ENCODE data around the gene REN.

Gene REN

GRCh38 chr1:204190212-204191211, 24.4 kb upstream of the REN start:
- no peak for DNase-seq

DNA sequence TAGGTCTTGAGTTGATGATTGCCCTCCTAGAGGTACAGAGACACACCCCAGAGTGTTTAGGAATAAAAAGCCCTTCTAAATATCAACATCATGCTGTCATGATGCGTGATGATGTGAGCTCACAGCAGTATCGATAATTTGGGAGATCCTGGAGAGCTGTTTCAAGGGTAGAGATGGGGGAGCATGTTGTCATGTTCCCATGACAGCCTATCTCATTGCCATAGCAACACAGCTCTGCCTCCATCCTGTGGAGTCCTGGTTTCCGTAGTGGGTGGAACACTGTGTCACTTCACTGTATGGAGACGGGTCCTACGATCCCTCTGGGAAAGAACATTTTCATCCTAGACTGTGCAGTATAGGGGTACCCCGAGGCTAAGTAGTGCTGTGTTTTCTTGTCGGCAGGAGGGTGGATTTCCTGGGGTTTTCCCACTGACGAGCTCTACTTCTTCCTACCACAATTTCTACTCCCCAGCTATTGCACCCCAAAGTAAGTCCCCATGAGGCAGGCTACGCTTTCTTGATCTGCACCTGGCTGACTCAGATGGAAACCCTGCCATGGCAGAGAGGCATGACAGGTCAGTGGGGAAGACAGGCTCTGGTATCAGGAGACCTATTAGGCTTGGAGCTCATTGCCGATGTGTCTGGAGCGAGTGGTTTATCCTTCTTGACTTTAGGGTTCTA, 23.0 kb upstream of the REN start:
- DNase-seq = no peak

DNA sequence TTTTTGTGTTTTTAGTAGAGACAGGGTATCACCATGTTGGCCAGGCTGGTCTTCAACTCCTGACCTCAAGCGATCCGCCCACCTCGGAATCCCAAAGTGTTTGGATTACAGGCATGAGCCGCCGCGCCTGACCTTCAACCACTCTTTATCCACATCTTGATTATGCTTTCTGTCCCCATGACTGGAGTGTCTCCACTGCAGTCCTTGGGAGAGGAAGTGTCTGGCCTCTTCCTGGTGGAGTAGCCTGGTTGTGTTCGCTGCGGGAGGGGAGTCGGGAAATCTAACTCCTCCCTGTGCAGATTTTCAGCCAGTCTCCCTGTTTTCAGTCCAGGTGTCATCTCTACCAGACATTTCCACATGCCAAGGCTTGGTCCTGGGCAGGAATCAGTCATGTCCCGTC, 20.5 kb upstream of the REN start:
- DNase-seq = no peak

DNA sequence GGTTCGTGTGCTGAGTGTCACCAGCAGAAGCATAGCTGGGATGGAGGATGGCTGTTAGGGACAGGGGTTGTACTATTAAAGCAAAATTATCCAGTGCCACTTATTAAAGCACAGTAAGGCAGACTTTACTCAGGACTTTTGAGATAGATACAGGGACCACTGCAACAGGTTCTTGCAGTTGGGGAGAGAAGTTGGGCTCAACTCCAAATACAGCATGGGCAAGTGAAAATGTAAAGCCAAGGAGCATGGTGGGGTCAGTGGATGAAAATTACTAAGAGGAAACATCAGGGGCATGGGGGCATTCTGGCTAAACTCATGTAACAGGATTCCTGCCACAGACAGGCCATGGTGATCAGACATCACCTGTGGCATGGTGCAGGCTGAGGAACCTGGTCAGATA, 15.0 kb upstream of the REN start:
- no peak for DNase-seq

- no peak for DNase-seq
Measured at GRCh38 chr1:204180133-204180532, 14.0 kb upstream of the REN start.

DNA sequence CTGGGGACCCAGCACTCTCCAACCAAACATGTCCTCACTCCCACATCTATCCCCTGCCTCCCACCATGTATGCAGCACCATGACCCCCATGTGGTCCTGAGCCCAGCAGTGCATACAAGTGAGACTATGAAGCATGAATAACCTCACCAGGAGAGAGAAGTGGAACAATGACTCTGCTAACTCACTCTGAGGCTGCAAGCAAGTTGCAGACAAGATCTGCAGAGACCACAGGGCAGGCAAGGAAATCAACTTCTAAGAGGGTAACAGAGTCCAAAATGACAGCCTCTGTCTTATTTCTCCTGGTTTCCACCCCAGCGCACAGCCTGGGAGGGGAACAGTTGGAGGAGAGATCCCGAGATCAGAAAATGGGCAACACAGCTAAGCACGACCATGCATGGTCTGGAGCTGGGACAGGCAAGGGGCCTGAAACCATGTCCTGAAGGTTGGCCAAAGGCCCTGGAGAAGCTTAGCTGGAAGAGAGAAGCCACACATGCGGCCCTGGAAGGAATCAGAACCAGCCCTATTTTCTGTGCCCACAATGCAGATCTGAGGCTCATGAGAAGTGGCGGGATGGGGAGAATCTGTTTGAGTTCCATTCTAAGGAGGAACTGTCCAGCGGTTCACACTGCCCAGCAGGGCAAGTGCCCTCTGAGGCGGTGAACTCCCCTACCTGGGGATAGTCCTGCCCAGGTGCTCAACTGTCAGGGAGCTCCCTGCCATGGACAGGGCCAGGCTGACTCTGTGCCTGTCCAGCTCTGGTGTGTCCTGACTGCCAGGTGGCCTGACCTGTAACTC, 12.5 kb upstream of the REN start:
- no peak for DNase-seq

DNA sequence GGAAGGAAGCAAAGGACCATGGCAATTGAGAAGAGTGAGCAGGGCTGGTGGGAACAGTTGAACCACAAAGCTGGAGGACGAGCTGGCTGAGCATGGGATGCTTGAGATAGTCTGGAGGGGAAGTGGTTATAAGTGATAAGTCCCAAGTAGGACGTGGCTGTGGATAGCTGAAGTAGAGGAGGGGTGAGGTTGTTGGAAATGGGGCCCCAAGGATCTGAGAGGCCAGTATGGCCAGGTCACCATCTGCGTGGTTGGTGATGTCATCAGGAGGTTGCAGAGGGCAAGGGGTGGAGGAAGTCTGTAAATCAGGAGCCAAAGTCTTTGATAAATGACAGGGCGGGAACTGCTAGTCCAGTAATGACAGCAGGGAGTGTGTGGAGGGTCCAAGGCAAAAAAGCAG, 11.0 kb upstream of the REN start:
- DNase-seq = no peak

DNA sequence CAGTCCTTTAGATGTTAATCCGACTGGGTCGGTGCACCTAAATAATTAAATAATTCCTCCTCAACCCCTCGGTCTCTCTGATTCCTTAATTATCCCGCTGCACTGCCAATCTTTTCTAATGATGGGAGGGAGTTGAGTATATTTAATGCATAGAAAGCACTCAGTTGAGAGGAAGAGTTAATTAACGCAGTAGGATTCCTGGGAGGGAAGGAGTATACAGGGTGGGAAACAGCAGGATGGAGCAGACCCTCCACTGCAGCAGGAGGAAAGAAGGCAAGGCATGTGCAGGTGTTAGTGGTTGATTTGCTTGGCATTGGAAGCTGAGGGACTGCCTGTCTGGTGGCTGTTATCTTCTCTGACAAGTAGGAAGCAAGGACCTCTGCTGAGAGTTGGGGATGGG, 9.9 kb upstream of the REN start:
- no peak for DNase-seq

GRCh38 chr1:204174958-204175357, 8.8 kb upstream of the REN start:
- DNase-seq = no peak

DNA sequence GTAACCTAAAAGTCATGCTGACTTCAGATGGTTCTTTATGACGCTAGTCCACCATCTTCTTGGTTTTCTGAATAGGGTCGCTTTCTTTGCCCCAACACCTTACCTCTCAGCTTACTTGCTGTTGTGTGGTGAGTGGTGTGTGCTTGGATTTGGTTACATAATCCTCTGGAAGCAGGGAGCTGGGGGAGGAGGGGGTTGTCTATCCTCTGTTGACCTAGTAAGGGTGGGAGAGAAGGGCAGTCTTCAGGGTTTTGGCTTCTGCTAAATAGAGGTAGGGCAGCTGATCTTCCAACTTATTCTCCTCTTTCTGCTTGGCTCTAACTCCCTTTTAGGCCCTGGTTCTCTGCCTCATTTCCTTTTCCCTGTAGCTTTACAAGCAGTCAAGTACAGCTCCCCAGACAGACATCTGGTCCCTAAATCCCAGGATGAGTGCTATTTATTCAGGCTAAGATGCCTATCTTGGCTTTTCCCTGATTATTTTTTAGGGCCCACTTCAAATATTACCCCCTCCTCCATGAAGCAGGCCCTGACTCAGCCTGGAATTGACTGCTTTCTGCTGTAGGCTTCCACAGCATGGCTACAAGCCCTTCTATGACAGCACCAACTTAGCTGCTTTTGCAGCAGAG, 6.4 kb upstream of the REN start:
- DNase-seq = no peak

DNA sequence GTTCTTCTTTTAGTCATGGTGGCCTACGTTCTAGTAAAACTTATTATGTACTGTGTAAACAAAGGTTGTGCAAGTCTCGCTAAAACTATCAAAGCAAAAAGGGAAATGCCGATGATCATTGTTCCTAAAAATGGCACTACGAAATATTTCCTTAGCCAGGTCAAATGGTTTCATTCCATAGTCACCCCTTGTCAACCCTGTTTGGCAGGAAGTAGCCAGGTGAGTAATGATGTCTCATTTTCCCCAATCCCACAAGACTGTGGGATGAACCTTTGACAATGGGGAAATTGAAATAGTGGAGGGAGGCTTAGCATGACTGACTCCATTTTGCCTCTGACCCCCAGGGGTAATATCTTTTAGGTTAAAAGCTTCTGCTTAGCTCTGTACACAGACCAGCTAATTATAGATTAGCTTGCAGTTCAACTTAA, 5.6 kb upstream of the REN start:
- no peak for DNase-seq

GRCh38 chr1:204170494-204171155, 4.5 kb upstream of the REN start:
- DNase-seq = no peak

DNA sequence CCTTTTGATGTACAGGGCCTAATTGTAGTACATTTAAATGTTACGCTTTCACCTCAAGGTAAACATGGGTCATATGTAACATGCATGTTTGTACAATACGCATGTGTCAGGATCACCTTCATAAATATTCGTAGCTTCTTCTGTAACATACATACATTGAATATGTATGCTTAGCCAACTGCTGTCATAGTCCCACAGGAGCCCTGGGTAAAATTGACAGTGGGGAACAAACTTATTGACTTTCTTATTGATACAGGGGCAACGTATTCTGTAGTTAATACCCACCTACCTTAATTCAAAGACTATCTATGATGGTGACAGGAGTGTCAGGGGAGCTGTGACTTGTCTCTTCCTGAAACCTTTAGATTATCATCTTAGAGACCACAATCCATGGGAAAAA, 3.7 kb upstream of the REN start:
- DNase-seq = no peak

DNA sequence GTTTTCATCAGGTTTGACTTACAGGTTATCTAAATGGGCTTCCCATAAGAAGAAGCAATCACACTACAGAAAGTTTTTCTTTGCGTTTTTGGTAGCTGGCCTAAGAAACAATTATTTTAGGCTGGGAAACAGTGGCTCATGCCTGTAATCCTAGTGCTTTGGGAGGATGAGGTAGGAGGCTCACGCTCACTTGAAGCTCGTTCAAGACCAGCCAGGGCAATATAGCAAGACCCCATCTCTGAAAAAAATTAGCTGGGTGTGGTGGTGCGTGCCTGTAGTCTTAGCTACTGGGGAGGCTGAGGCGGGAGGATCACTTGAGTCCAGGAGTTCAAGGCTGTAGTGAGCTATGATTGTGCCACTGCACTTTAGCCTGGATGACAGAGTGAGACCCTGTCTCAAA, 1.6 kb upstream of the REN start:
- DNase-seq = no peak

DNA sequence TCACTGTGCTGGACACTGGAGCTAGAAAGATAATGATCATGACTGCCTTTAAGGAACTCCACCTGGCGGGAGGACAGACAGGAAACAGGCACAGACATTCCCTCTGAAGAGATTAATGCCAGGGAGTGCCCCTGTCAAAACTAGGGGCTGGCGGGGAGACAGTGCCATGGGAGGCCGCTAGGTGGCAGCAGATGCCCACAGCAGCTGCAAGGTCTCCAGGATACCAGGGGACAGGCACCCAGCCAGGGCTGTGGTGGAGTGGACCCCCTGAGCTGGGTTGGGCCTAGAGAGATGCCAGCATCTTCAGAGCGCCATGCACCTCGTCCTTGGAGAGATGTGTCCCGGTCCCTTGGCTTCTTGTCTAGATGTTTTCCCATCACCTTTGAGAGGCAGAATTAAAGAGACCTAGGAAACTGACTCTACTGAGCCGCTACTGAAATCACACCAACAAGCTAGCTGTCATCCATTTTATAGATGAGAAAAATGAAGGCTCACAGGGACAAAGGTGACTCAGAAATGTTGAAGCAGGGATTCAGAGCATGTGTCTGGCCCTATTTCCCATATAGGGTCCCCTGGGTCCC, 3.6 kb downstream of the REN start:
- DNase-seq = peak; percentile 84

DNA sequence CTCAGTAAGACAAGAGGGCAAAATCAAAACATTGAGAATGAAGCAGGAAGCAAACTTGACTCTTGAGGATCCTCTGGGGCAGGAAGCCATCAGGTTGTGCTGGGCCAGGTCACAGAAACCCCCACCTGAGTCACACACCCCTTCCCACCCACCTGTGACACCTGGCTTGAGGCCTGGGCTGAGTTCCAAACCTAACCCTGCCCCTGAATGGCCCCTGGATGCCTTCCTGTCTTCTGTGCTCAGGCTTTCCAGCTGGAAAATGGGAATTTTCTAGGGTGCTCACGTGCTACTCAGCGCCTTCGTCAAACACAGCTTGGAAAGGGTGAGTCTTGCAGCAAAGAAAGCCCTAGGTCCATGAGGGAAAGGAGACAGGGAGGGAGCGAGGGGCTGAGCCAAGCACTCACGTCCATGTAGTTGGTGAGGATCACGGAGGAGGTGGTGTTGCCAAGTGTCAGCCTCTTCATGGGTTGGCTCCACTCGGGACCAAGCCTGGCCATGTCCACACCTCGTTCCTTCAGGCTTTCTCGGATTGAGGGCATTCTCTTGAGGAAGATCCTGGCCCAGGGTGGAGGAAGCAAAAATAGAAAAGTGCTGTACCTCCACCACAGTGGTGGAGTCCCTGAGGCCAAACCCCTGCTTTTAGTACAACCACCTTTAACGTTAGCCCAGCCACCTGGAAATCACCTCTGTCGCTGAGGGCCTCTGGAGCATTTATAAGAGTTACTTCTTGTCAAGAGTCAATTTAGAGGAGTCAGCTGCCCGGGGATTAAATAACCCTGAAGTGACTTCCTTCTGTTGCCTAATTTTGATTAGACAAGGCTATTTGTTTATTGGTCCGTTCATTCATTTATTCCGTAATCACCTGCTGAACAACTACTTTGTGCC, 4.3 kb downstream of the REN start:
- no peak for DNase-seq

GRCh38 chr1:204157962-204158361, 8.2 kb downstream of the REN start:
- no peak for DNase-seq

- DNase-seq = no peak
Measured at GRCh38 chr1:204155881-204156280, 10.3 kb downstream of the REN start.

DNA sequence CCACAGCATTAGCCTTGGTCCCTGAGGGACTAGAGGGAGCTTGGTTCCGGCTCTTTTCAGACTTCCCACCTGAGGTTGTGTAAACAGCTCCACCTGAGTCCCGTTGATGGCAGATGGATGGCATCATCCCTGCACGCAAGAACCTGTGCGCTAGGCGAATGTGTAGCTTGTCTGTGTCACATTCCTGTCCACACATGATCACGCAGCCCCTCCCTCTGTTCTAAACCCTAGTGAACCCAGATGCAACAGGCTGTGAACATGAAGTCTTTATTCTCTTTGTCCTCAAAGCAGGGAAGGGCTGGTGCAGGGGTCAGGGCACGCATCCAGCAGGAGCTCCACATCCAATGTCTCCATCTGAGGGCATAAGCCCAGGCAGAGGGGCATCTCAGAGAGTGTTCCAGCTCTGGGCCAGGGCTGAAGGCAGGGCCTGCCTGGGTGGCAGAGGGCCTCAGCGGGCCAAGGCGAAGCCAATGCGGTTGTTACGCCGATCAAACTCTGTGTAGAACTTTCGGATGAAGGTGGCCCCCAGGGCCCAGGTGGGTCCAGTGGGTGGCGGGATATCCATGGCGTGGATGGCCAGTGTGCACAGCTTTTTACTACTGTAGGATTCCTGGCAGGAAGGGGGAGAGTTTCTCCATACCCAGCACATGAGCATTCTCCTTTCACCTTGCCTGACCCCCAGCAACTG, 11.4 kb downstream of the REN start:
- DNase-seq = no peak

- DNase-seq = no peak
Measured at GRCh38 chr1:204153667-204154066, 12.5 kb downstream of the REN start.
